SK-N-SH treated with all-trans-retinoic acid at 6 μM for 48 hours (cell line): ENCODE measurements around the gene MIS18A.

ENCODE experiments used
- ATAC-seq: fragments of 200-7000 bp; cut with Tn5 transposase; 3 replicates; pipeline ENCODE4 v1.9.1; 2020; ENCODE audit warnings: mild to moderate bottlenecking, moderate library complexity
- ARNTL ChIP-seq: fragments of 450-650 bp; formaldehyde crosslinking; IDR thresholded peaks from 2 replicates; pipeline ENCODE4 v1.5.0; 2020; ENCODE audit warnings: low read depth, mild to moderate bottlenecking, moderate library complexity, borderline replicate concordance
- BACH2 ChIP-seq: fragments of 250-450 bp; sonication (Bioruptor Pico); IDR thresholded peaks from 2 replicates; pipeline ENCODE4 v1.9.0; 2021; ENCODE audit warnings: mild to moderate bottlenecking, borderline replicate concordance
- CSDC2 ChIP-seq: fragments of 250-450 bp; sonication (Bioruptor Pico); IDR thresholded peaks from 2 replicates; pipeline ENCODE4 v1.5.0; 2020; ENCODE audit warnings: mild to moderate bottlenecking, moderate library complexity
- ESRRG ChIP-seq: fragments of 250-450 bp; sonication (Bioruptor Pico); IDR thresholded peaks from 2 replicates; pipeline ENCODE4 v1.6.1; 2021; ENCODE audit warnings: mild to moderate bottlenecking
- ISL1 ChIP-seq: fragments of 250-450 bp; sonication (Bioruptor Pico); IDR thresholded peaks from 2 replicates; pipeline ENCODE4 v2.1.2; 2022; ENCODE audit warnings: mild to moderate bottlenecking, moderate library complexity
- RARB ChIP-seq: fragments of 250-450 bp; sonication (Bioruptor Pico); IDR thresholded peaks from 2 replicates; pipeline ENCODE4 v1.8.0; 2021; ENCODE audit warnings: mild to moderate bottlenecking, moderate library complexity
- TCF4 ChIP-seq: fragments of 250-450 bp; sonication (Bioruptor Pico); IDR thresholded peaks from 2 replicates; pipeline ENCODE4 v1.8.0; 2021; ENCODE audit warnings: mild to moderate bottlenecking, moderate library complexity, borderline replicate concordance
- TOX ChIP-seq: fragments of 250-450 bp; sonication (Bioruptor Pico); IDR thresholded peaks from 2 replicates; pipeline ENCODE4 v1.8.0; 2021; ENCODE audit warnings: mild to moderate bottlenecking, moderate library complexity, borderline replicate concordance
- ZC3H10 ChIP-seq: fragments of 250-450 bp; sonication (Bioruptor Pico); IDR thresholded peaks from 2 replicates; pipeline ENCODE4 v1.5.1; 2021; ENCODE audit warnings: mild to moderate bottlenecking, moderate library complexity
- ZNF8 ChIP-seq: fragments of 450-650 bp; formaldehyde crosslinking; IDR thresholded peaks from 2 replicates; pipeline ENCODE4 v1.5.0; 2020; ENCODE audit warnings: mild to moderate bottlenecking, moderate library complexity
- TF ChIP-seq, protein P1 (sequence below): fragments of 250-450 bp; sonication (Bioruptor Pico); IDR thresholded peaks from 2 replicates; pipeline ENCODE4 v1.8.0; 2021; ENCODE audit warnings: low read depth, mild to moderate bottlenecking, moderate library complexity, borderline replicate concordance
- TF ChIP-seq, protein P2 (sequence below): fragments of 250-450 bp; sonication (Bioruptor Pico); IDR thresholded peaks from 2 replicates; pipeline ENCODE4 v1.5.1; 2020; ENCODE audit warnings: low read depth, mild to moderate bottlenecking, moderate library complexity
- TF ChIP-seq, protein P3 (sequence below): fragments of 250-450 bp; sonication (Bioruptor Pico); IDR thresholded peaks from 2 replicates; pipeline ENCODE4 v1.5.1; 2021; ENCODE audit warnings: mild to moderate bottlenecking, moderate library complexity
- TF ChIP-seq, protein P4 (sequence below): fragments of 250-450 bp; sonication (Bioruptor Pico); IDR thresholded peaks from 2 replicates; pipeline ENCODE4 v1.8.0; 2020; ENCODE audit warnings: mild to moderate bottlenecking, moderate library complexity, borderline replicate concordance

Gene MIS18A

DNA sequence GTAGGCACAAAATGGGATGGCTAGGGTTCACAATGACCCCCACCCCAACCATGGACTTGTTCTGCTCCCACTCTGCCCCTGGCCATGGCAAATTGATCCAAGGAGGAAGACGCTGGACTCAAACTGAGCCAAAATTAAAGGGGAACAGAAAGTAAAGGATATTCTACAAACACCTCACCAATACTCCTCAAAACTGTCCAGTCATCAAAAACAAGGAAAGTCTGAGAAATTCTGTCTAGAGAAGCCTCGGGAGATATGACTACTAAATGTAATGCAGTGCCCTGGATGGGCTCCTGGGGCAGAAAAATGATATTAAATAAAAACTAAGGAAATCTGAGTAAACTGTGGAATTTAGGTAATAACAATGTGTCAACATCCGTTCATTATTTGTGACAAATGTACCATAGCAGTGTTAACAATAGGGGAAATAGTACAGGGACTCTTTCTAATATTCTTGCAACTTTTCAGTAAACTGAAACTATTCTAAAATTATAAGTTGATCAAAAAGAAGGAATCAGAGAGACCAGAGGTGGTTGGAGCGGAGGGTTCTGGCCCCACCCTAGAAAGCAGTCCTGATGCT is 45.0 kb downstream of the MIS18A start:
- no peak for ATAC-seq
- TF ChIP-seq CSDC2 (no peak), TOX (CRISPR knock-in tag) (no peak), ESRRG (CRISPR knock-in tag) (no peak), ZC3H10 (CRISPR knock-in tag) (no peak), TCF4 (no peak), RARB (no peak)
- TF ChIP-seq, protein P1, sequence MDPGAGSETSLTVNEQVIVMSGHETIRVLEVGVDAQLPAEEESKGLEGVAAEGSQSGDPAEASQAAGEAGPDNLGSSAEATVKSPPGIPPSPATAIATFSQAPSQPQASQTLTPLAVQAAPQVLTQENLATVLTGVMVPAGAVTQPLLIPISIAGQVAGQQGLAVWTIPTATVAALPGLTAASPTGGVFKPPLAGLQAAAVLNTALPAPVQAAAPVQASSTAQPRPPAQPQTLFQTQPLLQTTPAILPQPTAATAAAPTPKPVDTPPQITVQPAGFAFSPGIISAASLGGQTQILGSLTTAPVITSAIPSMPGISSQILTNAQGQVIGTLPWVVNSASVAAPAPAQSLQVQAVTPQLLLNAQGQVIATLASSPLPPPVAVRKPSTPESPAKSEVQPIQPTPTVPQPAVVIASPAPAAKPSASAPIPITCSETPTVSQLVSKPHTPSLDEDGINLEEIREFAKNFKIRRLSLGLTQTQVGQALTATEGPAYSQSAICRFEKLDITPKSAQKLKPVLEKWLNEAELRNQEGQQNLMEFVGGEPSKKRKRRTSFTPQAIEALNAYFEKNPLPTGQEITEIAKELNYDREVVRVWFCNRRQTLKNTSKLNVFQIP (CRISPR knock-in tag): no peak

DNA sequence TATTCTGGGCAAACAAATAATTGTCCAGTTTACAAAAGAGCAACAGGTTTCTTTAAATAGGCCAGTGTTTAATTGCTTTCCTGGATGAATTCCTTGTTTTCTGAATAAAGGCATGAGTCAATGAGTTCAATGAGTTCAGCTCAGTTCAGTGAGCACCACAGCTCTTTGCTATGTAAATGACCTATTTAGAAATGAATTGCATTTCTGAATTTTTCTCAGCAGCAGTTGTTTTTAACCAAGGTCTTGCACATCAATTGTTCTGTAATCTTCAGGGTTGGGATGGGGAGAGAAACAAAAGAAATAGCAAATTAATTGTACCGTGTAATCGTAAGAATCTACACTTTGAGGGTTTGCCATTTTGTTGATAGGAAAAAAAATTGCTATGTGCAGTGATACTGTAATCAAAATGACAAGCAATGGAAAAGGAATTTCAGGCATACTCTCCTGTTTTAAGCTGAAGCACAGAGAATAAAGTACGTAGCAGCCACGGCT is 45.7 kb downstream of the MIS18A start:
- no peak for ATAC-seq
- no peak for TF ChIP-seq ZNF8 (CRISPR knock-in tag)
- TF ChIP-seq, protein P2, sequence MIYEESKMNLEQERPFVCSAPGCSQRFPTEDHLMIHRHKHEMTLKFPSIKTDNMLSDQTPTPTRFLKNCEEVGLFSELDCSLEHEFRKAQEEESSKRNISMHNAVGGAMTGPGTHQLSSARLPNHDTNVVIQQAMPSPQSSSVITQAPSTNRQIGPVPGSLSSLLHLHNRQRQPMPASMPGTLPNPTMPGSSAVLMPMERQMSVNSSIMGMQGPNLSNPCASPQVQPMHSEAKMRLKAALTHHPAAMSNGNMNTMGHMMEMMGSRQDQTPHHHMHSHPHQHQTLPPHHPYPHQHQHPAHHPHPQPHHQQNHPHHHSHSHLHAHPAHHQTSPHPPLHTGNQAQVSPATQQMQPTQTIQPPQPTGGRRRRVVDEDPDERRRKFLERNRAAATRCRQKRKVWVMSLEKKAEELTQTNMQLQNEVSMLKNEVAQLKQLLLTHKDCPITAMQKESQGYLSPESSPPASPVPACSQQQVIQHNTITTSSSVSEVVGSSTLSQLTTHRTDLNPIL (CRISPR knock-in tag): no peak
- TF ChIP-seq TOX (CRISPR knock-in tag): no peak
- no peak for TF ChIP-seq ARNTL (CRISPR knock-in tag)
- TF ChIP-seq ISL1 (CRISPR knock-in tag): no peak
- no peak for TF ChIP-seq TCF4
- no peak for TF ChIP-seq BACH2
- no peak for TF ChIP-seq RARB
- TF ChIP-seq, all 23 proteins: peak for 0

DNA sequence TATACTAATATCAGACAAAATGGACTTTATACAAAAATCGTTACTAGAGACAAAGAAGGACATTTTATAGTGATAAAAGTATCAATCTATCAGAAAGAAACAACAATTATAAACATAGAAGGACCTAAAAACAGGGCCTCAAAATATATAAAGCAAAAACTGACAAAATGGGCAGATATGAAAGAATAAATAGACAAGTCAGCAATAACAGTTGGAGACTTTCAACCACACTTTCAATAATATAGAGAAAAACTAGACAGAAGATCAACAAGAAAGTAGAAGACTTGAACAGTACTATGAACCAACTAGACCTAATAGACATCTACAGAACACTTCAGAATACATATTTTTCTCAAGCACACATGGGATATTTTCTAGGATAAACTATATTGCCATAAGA is 52.4 kb downstream of the MIS18A start:
- TF ChIP-seq, protein P3, sequence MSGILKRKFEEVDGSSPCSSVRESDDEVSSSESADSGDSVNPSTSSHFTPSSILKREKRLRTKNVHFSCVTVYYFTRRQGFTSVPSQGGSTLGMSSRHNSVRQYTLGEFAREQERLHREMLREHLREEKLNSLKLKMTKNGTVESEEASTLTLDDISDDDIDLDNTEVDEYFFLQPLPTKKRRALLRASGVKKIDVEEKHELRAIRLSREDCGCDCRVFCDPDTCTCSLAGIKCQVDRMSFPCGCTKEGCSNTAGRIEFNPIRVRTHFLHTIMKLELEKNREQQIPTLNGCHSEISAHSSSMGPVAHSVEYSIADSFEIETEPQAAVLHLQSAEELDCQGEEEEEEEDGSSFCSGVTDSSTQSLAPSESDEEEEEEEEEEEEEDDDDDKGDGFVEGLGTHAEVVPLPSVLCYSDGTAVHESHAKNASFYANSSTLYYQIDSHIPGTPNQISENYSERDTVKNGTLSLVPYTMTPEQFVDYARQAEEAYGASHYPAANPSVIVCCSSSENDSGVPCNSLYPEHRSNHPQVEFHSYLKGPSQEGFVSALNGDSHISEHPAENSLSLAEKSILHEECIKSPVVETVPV (CRISPR knock-in tag): no peak
- TF ChIP-seq ARNTL (CRISPR knock-in tag): no peak
- TF ChIP-seq RARB: no peak
- TF ChIP-seq, protein P4, sequence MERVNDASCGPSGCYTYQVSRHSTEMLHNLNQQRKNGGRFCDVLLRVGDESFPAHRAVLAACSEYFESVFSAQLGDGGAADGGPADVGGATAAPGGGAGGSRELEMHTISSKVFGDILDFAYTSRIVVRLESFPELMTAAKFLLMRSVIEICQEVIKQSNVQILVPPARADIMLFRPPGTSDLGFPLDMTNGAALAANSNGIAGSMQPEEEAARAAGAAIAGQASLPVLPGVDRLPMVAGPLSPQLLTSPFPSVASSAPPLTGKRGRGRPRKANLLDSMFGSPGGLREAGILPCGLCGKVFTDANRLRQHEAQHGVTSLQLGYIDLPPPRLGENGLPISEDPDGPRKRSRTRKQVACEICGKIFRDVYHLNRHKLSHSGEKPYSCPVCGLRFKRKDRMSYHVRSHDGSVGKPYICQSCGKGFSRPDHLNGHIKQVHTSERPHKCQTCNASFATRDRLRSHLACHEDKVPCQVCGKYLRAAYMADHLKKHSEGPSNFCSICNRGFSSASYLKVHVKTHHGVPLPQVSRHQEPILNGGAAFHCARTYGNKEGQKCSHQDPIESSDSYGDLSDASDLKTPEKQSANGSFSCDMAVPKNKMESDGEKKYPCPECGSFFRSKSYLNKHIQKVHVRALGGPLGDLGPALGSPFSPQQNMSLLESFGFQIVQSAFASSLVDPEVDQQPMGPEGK (CRISPR knock-in tag): no peak
- ATAC-seq: no peak
